DND-41 (cell line): ENCODE results near the gene CEP68.

Source experiments
- ATAC-seq: fragments of 200-7000 bp; cut with Tn5 transposase; 3 replicates; pipeline ENCODE4 v1.9.1; 2021; ENCODE audit warnings: low read depth; ENCODE audit not compliant: insufficient read depth
- DNase-seq: peaks from one replicate; pipeline ENCODE4 v3.0.0-alpha.2; 2020
- H2AFZ ChIP-seq: 2 replicates; pipeline ENCODE4 v1.6.0; 2012; ENCODE audit warnings: low read depth, low read length
- H3K27ac ChIP-seq: 2 replicates; pipeline ENCODE4 v1.5.1; 2012; ENCODE audit warnings: low read length, inconsistent platforms
- H3K27me3 ChIP-seq: fragments of 200-600 bp; sonication (generic); 2 replicates; pipeline ENCODE4 v1.6.0; 2012; ENCODE audit warnings: low read length, mild to moderate bottlenecking, inconsistent platforms; ENCODE audit not compliant: insufficient read depth, poor library complexity
- H3K36me3 ChIP-seq: 2 replicates; pipeline ENCODE4 v1.5.1; 2012; ENCODE audit warnings: low read length, inconsistent platforms; ENCODE audit not compliant: insufficient read depth
- H3K4me1 ChIP-seq: 2 replicates; pipeline ENCODE4 v1.5.1; 2012; ENCODE audit warnings: mild to moderate bottlenecking, low read length; ENCODE audit not compliant: insufficient read depth
- H3K4me2 ChIP-seq: 2 replicates; pipeline ENCODE4 v1.6.0; 2012; ENCODE audit warnings: mild to moderate bottlenecking, moderate library complexity, low read length, inconsistent platforms; ENCODE audit not compliant: insufficient read depth
- H3K4me3 ChIP-seq, 2 experiments: fragments of 200-600 bp in 1 of 2; shearing (Covaris generic) in 1 of 2; 2 replicates each; pipeline ENCODE4 v1.5.1; 2012 to 2016; ENCODE audit warnings: inconsistent platforms in 2 of 2, low read length in 2 of 2, mild to moderate bottlenecking in 2 of 2, low read depth in 1 of 2, moderate library complexity in 1 of 2
- H3K79me2 ChIP-seq: 2 replicates; pipeline ENCODE4 v1.6.0; 2012; ENCODE audit warnings: low read length, inconsistent platforms; ENCODE audit not compliant: insufficient read depth
- H3K9ac ChIP-seq: 2 replicates; pipeline ENCODE4 v1.6.0; 2012; ENCODE audit warnings: low read depth, mild to moderate bottlenecking, inconsistent platforms, low read length, moderate library complexity
- H3K9me3 ChIP-seq: 2 replicates; pipeline ENCODE4 v1.5.1; 2012; ENCODE audit warnings: low read length, moderate library complexity, mild to moderate bottlenecking, inconsistent platforms; ENCODE audit not compliant: insufficient read depth, severe bottlenecking
- H4K20me1 ChIP-seq: 2 replicates; pipeline ENCODE4 v1.6.0; 2012; ENCODE audit warnings: low read length; ENCODE audit not compliant: insufficient read depth
- EZH2 ChIP-seq: IDR thresholded peaks from 3 replicates; pipeline ENCODE4 v1.6.1; 2012; ENCODE audit warnings: borderline replicate concordance, low read depth, mild to moderate bottlenecking, moderate library complexity, low read length, inconsistent platforms; ENCODE audit not compliant: severe bottlenecking
- TF ChIP-seq, protein P1 (sequence below): IDR thresholded peaks from 2 replicates; pipeline ENCODE4 v1.5.1; 2012; ENCODE audit warnings: borderline replicate concordance, low read length, moderate library complexity, mild to moderate bottlenecking; ENCODE audit not compliant: poor library complexity, severe bottlenecking; ENCODE audit errors: extremely low read depth

Gene CEP68

DNA sequence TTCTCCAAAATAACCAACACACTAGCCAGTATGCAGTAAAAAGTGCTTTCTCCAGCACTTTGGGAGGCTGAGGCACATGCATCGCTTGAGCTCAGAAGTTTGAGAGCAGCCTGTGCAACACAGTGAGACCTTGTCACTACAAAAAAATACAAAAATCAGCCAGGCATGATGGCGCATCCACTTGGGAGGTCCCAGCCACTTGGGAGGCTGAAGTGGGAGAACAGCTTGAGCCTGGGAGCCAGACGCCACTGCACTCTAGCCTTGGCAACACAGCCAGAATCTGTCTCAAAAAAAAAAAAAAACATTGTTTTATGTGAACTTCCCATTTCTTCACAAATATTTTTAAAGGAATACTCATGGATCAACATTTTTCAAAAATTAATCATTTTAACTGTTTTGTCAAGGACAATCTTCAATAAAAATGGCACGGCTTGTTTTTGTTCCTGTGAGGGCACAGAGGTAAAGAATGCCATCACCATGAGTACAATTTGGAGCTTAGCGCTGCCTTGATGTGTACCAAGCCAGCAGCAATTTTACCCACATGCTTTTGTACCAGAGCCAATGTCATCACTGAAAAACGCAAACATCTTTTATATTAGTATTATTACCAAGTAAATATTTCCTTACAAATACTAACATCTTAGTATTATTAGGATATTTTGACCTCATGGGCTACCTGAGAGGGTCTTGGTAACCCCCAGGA lies 46.9 kb downstream of the CEP68 start:
- ATAC-seq (no peak), DNase-seq (no peak)
- H3K79me2 ChIP-seq, result peaks cover 88% of the 10 kb centered on the region
- H3K27ac ChIP-seq, result no peak overlapping the region
- H3K4me1 ChIP-seq, result no peaks in the 10 kb centered on the region
- no peaks in the 10 kb centered on the region for H3K9me3 ChIP-seq
- H3K4me2 ChIP-seq, result no peak overlapping the region
- no peaks in the 10 kb centered on the region for H3K27me3 ChIP-seq
- no peak overlapping the region for H3K4me3 ChIP-seq
- H3K36me3 ChIP-seq, result peaks cover 70% of the 10 kb centered on the region
- TF ChIP-seq, protein P1, sequence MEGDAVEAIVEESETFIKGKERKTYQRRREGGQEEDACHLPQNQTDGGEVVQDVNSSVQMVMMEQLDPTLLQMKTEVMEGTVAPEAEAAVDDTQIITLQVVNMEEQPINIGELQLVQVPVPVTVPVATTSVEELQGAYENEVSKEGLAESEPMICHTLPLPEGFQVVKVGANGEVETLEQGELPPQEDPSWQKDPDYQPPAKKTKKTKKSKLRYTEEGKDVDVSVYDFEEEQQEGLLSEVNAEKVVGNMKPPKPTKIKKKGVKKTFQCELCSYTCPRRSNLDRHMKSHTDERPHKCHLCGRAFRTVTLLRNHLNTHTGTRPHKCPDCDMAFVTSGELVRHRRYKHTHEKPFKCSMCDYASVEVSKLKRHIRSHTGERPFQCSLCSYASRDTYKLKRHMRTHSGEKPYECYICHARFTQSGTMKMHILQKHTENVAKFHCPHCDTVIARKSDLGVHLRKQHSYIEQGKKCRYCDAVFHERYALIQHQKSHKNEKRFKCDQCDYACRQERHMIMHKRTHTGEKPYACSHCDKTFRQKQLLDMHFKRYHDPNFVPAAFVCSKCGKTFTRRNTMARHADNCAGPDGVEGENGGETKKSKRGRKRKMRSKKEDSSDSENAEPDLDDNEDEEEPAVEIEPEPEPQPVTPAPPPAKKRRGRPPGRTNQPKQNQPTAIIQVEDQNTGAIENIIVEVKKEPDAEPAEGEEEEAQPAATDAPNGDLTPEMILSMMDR, result no peak
- no peak for TF ChIP-seq EZH2
- no peak overlapping the region for H3K9ac ChIP-seq
- H4K20me1 ChIP-seq, result peaks cover 32% of the 10 kb centered on the region
- H2AFZ ChIP-seq, result no peak overlapping the region

GRCh38 chr2:65107530-65107929 lies 51.3 kb downstream of the CEP68 start:
- no peak overlapping the region for H3K4me3 ChIP-seq
- ATAC-seq (no peak), DNase-seq (no peak)
- peaks cover 29% of the 10 kb centered on the region for H3K36me3 ChIP-seq
- H3K27ac ChIP-seq, result no peak overlapping the region
- no peaks in the 10 kb centered on the region for H3K9me3 ChIP-seq
- no peaks in the 10 kb centered on the region for H3K27me3 ChIP-seq
- peaks cover 97% of the 10 kb centered on the region for H3K79me2 ChIP-seq
- no peaks in the 10 kb centered on the region for H3K4me1 ChIP-seq
- no peak overlapping the region for H2AFZ ChIP-seq
- peaks cover 48% of the 10 kb centered on the region for H4K20me1 ChIP-seq
- no peak overlapping the region for H3K4me2 ChIP-seq
- TF ChIP-seq EZH2, result no peak
- TF ChIP-seq, protein P1, result no peak
- H3K9ac ChIP-seq, result no peak overlapping the region

- Histone ChIP-seq H3K27ac (no peak overlapping the region), H3K4me3 (no peak overlapping the region), H3K79me2 (peaks cover 99% of the 10 kb centered on the region), H4K20me1 (peaks cover 59% of the 10 kb centered on the region), H3K4me1 (no peaks in the 10 kb centered on the region), H3K36me3 (peaks cover 19% of the 10 kb centered on the region; the same call in 1 of the 2 replicates), H3K9ac (no peak overlapping the region), H3K9me3 (no peaks in the 10 kb centered on the region), H3K27me3 (no peaks in the 10 kb centered on the region), H2AFZ (no peak overlapping the region), H3K4me2 (no peak overlapping the region)
- TF ChIP-seq, protein P1, result no peak
- TF ChIP-seq EZH2, result no peak
- no peak for DNase-seq
- no peak for ATAC-seq
Measured at GRCh38 chr2:65108780-65109179, 52.6 kb downstream of the CEP68 start.

- H3K4me3 ChIP-seq, result no peak overlapping the region
- H3K27ac ChIP-seq, result no peak overlapping the region
- DNase-seq, result no peak
- ATAC-seq, result no peak
- H3K9ac ChIP-seq, result no peak overlapping the region
- H3K9me3 ChIP-seq, result no peaks in the 10 kb centered on the region
- no peak overlapping the region for H3K4me2 ChIP-seq
- TF ChIP-seq EZH2, result no peak
- TF ChIP-seq, protein P1, result no peak
- H3K36me3 ChIP-seq, result peaks cover 3% of the 10 kb centered on the region; the same call in 1 of the 2 replicates
- H3K27me3 ChIP-seq, result no peaks in the 10 kb centered on the region
- H3K4me1 ChIP-seq, result no peaks in the 10 kb centered on the region
- H4K20me1 ChIP-seq, result peaks cover 58% of the 10 kb centered on the region
- peaks cover 99% of the 10 kb centered on the region for H3K79me2 ChIP-seq
- no peak overlapping the region for H2AFZ ChIP-seq
Measured at GRCh38 chr2:65112633-65113032, 56.4 kb downstream of the CEP68 start.
